Hindlimb muscle (tissue), 1 donor: ENCODE measurements around the gene GAREM2. TPM values are rescaled to one million over a fixed set of nuclear protein-coding genes. Genes with fewer than 3 reads are reported as not detected.
"Not testable (repeated sequence)": the region's sequence is repeated elsewhere in the genome, so short reads cannot be mapped to it uniquely, and the experiment has no call there.

Experiments used
- DNase-seq: peaks from one replicate; pipeline ENCODE4 v3.0.0-alpha.2; 2013
- polyA plus RNA-seq: library from polyadenylated mRNA; unstranded; fragments of 120-200 nt; gene quantifications from one replicate; pipeline ENCODE4 v1.2.1, GENCODE V29; 2013; ENCODE audit not compliant: insufficient read length

Gene GAREM2
- 5.2 TPM for polyA plus RNA-seq

DNA sequence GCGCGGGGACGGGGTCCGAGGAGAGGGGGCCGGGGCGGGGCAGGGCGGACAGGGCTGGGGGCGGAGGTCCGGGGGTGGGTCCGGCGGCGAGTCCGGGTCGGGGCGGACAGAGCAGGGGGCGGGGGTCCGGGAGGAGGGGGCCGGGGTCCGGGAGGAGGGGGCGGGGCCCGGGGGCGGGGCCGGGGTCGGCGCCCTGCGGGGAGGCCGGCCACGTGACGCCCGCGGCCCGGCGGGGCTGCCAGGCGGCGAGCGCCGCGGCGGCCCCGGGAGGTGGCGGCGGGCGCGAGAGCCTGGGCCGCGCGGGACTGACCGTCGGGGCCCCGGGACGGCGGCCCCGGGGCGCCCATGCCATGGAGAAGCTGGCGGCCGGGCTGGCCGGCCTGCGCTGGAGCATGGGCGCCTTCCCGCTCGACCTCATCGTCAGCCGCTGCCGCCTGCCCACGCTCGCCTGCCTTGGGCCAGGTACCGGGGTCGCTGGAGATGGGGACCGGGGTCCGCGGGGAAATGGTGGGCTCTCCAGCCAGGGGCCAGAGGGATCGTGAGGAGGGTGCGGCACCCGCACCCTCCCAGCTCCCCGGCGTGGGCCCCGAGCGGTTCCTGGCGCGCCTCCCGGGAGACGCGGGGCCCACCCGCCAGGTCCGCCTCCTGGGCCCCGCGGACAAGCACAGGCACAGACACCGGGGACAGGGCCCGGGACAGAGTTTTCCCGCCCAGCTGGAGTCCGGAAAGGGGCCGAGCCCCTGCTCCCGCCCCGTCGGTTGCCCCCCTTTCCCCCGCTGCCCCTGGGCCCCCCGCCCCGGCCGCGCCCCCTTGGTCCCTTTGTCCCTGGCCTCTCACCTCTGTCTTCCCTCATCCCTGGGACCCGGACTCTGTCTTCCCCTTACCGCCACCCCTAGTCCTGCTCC is at the start of gene GAREM2:
Gene GAREM2, plus strand, starts transcription at position 218 of the 905 bp plus-strand sequence. Its CDS starts 133 bp downstream, at position 351.
- DNase-seq = no peak

DNA sequence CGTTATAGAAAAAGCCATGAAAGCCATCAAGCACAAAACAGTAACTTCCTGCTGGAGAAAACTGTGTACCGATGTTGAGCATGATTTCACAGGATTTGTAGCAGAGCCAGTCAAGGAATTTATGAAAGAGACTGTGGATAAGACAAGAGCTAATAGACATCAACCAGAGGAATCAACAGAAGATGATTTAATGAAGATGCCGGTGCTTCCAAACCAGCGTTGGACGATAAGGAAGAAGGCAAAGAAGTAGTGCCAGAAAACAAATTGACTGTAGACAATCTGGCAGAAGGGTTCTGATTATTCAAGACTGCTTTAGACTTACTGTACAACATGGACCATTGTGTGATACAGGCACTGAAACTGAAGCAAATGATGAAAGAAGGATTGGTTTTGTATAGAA is 49.5 kb upstream of the GAREM2 start:
- no peak for DNase-seq

DNA sequence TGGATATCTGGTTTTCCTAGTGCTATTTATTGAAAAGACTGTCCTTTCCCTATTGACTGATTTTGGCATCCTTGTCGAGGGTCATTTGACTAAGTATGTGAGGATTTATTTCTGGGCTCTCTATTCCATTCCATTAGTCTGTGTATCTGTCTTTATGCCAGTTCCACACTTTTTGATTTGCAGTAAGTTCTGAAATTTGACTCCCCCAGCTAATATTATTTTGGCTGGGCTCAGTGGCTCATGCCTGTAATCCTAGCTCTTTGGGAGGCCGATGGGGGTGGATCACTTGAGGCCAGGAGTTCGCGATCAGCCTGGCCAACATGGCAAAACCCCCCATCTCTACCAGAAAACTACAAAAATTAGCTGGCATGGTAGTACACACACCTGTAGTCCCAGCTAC is 46.8 kb upstream of the GAREM2 start:
- peak; percentile 19 for DNase-seq

DNA sequence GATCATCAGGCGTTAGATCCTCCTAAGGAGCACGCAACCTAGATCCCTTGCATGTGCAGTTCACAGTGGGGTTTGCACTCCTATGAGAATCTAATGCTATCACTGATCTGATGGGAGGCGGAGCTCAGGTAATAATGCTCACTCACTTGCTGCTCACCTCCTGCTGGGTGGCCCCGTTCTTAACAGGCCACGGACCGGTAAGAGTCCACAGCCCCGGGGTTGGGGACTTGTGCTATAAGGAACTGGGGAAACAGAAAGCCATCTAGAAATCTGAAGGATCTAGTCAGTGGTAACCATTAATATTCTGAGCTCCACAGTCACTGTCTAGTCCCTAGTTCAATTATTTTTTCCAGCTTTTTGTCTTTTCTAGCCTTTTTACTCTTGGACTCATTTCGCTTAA is 44.7 kb upstream of the GAREM2 start:
- DNase-seq = no peak

DNA sequence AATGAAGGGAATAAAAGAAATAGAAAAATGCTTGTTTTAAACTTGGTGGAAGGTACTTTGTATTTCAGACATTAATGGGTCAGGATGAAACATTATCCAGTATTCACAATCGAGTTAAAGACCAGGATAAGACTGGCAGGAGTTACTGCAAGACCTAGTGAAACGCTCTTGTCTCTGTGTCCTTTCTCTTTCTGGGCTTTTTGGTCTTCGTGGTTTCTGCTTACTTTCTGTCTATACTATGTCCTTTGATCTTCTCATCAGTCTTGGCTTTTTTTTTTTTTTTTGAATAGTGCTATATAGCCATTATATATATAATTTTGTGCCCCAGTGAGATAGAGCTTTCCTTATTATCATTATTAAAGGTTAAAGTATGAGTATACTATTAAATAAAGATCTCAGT is 42.1 kb upstream of the GAREM2 start:
- no peak for DNase-seq

DNA sequence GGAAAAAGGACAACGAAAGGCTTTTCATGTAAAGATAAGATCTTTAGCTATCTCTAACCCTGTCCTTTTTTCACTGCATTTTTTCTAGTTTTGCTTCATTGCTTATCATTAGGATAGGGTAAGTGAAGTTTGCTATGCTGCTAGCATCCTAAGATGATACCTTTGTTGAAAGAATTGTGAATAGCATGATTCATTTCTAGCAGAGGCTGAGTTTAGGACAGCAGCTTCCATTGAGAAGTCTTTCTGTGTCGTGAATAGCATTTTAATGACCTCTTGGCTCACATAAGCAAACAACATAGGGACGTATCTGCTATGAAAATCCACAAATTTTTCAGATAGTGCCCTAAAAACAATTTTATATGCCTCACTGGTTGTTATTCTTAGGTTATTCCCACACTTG is 36.4 kb upstream of the GAREM2 start:
- no peak for DNase-seq

DNA sequence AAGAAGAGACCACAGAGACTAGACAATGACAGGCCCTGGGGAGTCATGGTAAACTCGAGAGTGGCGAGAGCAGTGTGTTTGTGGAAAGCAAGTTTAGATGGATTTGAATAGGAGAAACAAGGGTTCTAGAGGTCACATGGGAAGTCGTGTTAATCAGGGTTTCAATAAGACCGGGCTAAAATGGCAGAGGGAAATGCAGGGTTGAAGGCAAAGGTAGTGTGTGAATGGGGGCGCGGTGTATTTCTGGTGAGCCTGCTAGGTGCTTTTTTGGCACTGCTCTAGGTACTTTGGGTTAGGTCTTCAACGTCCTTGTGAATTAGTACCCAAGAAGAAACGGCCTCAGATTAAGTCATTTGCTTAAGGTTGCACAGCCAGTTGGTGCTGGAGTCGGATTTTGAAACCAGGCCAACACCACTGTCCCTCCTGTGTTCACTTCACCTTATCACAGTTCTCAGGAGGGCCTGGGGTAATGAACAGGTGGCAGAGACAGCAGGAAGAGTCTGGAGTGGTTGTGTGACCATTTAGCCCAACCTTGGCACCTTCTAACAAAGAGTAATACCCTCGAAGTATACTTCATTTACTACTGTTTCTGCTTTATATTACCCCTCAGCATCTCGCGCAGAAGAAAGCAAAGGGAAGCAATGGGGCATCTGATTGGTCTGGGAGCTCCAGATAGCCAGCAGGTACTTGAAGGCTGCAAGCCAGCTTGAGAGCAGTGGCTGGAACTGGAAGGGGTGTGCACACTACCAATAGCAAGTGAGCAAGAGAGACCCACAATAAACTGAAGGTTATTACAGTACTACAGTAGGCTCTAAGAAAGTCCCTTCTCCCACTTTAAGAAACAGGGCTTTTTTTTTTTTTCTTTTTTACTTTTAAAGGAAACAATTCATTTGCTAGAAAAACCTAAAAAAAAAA is 33.4 kb upstream of the GAREM2 start:
- no peak for DNase-seq

DNA sequence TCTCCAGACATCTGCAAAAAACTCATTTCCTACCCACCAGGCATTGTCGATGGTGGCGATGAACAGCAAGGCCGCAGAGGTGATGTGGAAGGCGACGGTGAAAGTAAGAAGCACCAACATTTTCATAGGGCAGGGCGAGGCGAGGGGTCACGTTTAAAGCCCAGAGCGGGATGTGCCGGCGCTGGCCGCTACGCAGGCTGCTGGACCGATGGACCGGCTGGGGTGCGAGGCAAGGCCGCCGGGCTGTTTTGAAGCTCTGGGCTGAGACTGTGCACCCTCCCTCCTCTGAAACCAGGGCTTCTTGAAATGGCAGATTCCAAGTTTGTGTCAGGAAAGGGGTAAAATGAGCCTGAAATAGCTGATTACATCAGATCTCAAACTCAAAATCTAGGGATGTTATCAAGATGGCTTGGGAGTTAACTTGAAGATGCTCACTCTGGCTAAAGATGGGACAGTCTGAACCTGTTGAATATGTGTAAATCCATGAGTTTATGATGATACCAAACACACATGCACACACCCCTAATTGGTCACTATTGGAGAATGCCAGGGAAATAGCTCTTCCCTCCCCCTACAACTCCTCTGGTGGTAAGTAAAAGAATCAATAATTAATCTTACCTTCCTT is 31.6 kb upstream of the GAREM2 start:
- DNase-seq = no peak

DNA sequence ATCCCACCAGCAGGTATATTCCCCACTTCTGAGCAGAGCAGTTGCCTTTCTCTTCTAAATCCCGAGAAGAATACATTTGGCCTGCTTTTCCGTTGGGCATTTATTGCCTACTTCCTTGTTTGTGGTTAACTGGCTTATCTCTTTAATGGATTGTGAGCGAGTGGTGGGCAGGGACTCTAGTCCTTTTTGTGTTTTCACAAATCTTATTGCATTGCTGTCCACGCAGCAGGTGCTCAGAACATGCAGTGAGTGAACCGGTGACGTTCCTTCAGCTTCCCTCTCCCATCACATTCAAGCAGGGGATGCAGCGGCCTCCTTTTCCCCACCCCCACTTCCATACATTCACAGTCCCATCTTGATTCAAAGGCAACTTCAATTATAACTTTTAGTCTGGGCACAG is 28.9 kb upstream of the GAREM2 start:
- DNase-seq = no peak

DNA sequence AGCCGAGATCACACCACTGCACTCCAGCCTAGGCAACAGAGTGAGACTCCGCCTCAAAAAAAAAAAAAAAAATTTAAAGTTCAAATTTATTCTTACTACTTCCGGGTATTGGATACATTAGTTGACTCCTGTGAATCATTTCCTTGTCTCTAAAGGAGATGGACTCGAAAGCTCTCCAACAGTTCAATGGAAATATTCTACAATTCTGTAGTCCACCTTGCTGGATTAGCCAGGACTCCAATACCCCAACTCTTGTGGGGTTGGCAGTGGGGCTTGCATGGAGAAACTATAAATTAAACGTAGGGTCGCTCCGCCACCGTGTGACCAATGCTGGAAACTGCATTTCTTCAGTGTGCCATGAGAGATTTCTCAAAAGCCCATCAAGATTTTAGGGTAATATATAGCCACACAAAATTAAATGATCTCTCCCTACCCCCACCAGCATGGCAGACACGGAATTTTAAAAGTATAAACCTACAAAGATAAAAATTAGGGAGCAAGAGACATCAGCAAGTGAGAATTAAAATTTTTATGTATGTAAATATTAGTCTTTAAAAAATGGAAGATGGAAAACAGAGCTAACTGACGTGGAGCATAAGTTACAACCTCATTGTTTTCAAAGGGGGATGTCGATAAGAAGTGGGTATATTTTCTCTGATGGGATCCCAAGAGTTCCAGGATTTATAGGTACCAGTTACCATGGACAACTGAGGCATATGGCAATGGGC is 27.8 kb upstream of the GAREM2 start:
- peak; percentile 50 for DNase-seq

DNA sequence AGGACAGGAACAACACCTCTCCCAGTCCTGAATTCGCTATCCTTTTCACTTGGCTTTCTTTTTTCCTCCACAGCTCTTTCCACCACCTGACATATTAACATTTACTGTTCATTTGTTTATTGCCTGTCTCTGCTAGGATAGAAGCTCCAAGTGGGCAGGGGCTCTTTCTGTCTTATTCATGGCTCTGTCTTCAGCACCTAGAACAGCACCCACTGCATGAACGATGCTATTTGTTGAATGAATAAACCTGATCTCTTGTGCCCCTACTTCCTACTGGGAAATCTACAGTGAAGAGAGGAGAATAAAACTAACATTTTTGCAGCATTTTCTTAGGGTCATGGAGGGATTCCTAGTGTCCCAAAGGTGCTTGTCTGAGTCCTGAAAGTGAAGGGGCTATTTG is 24.4 kb upstream of the GAREM2 start:
- no peak for DNase-seq

DNA sequence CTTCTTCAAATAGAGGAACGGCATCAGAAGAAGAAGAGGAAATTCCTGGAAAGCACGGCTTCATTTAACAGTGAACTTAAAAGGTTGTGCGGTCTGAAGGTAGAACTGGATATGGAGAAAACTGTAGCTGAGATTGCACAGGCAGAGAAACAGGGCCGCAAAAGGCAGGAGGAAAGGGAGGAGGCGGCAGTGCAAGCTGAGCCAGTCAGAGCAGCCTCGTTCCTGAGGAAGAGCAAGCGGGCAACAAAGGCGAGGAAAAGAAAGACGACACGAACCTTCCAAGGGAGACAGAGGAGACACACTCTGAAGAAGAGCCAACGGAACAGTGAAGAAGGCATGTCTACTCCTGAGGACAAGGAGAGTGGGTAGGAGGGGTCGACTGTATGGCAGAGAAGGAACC is 22.6 kb upstream of the GAREM2 start:
- no peak for DNase-seq

DNA sequence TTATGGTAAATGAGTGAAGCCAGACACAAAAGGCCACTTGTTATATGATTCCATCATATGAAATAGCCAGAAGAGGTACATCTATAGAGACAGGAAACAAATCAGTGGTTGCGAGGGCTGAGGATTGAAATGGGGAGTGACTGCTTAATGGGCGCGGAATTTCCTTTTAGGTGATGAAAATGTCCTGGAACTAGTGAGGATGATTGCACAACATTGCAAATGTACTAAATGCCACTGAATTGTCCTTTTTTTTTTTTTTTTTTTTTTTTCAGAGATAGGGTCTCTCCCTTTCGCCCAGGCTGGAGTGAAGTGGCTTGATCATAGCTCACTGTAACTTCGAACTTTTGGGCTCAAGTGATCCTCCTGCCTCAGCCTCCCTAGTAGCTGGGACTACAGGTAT is 15.3 kb upstream of the GAREM2 start:
- DNase-seq = no peak

DNA sequence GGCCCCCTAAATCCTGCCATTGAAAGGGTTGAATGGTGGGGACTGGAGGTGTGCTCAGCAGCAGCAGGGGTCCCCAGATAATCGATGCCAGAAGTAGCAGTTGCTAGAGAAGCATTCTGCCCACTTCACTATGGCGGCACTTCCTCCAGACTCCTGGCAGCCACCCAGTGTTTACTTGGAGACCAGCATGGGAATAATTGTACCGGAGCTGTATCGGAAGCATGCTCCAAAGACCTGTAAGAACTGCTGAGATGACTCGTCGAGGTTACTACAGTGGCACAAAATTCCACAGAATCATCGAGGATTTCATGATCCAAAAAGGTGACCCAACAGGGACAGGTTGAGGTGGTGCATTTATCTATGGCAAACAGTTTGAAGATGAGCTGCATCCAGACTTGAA is 11.0 kb upstream of the GAREM2 start:
- no peak for DNase-seq

DNA sequence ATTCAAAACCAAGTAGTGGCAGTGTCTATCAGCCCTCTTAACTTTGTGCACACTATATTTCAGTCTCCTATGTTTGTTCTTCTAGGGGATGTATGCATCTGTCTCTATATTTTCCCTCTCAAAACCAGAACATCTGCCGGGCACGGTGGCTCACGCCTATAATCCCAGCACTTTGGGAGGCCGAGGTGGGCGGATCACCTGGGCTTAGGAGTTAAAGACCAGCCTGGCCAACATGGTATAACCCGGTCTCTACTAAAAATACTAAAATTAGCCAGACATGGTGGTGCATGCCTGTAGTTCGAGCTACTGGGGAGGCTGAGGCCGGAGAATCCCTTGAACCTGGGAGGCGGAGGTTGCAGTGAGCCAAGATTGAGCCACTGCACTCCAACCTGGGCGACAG is 9.9 kb upstream of the GAREM2 start:
- DNase-seq = no peak

DNA sequence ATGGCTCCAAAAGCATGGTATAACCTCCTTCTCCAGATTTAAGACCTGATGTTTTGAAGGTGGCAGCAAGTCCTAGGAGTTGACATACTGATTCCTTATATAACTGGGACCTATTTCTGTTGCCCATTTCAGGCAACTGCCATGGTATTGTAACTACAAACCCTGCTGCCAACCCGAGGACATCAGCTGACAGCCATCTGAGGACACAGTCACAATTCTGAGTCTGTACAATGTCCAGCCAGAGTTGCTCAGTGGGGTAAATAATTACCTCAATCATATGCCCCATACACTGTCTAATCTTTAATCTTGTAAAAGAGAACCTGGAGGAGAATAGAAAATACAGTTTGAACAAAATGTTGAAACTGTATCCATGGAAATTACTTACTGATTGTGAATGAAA is 8.7 kb upstream of the GAREM2 start:
- no peak for DNase-seq

DNA sequence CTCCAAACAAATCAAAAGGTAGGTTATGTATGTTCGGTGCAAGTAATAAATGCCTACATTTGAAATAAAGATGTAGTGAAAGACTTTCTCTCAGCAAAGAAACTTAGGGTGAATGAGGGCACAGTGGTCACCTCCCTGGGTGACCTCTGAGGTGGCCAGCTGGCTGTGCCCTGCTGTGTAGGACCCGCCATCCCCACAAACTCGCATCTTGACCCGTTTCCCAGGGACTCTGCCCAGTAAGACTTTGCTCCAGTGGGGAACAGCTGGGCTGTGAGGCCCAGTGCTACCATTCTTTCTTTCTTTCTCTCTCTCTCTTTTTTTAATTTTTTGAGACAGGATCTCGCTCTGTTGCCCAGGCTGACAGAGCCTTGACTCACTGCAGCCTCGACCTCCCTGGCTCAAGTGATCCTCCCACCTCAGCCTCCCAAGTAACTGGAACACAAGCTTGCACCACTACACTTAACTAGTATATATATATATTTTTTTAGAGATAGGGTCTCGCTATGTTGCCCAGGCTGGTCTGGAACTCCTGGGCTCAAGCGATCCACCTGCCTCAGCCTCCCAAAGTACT is 8.2 kb upstream of the GAREM2 start:
- DNase-seq = no peak

DNA sequence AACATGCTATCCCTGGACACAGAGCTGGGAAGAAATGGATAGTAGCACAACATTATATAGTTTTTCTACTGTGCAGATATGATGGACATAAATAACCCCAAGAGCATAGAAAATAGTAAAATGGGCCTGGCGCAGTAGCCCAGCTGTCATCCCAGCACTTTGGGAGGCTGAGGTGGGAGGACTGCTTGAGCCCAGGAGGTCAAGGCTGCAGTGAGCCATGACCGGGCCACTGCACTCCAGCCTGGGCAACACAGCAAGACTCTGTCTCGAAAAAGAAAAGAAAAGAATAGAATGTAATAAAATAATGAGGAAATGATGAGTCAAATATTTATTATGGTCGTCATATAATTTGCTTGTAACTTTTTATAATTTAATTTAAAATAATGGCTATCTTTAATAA is 7.5 kb upstream of the GAREM2 start:
- DNase-seq = no peak

DNA sequence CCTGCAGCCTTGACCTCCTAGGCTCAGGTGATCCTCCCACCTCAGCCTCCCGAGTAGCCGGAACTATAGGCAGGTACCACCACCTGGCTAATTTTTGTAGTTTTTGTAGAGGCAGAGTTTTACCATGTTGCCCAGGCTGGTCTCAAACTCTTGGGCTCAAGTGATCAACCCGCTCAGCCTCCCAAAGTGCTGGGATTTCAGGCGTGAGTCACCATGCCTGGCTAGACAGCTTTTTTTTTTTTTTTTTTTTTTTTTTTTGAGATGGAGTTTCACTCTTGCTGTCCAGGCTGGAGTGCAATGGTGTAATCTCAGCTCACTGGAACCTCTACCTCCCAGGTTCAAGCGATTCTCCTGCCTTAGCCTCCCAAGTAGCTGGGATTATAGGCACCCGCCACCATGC is 6.3 kb upstream of the GAREM2 start:
- DNase-seq = not testable (repeated sequence)

DNA sequence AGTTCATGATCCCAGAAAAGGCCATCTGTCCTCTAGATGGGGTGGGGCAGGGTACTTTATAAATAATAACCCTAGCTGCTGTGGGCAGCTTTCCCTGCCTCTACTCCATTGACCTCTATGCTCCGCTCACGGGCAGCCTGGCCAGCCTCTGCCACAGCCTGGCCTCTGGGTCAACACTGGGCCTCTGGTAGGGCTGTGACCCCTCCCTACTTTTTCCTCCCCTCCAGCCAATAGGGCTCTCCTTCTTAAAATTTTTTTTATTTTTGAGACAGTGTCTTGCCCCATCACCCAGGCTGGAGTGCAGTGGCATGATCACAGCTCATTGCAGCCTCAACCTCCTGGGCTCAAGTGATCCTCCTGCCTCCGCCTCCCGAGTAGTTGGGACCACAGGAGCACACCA is 4.1 kb upstream of the GAREM2 start:
- DNase-seq = no peak

DNA sequence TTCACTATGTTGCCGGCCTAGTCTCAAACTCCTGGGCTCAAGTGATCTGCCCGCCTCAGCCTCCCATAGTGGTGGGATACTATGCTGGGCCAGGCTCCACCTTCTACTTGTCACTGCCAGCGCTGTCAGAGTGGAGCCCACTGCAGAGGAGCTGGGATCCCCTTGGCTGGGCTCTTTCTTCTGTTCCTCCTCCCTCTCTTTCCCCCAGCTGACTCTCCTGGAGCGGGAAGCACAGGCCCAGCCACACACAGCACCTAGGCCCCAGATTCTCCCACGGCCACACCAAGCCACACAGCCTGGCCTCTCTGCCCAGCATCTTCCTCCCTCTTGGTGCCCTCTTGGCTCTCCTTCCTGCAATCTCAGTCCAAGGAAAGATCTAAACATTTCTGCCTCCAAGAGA is 3.7 kb upstream of the GAREM2 start:
- DNase-seq = no peak
